Measurements from ENCODE around the gene RAC2. TPM values are rescaled to one million over a fixed set of nuclear protein-coding genes. Genes with fewer than 3 reads are reported as not detected.

The RAC2 gene
- total and polyA plus RNA-seq, 9 of the 15 experiments (the other 6 are each of a cell fraction or from before 2014, with no cell fraction given), result 22.7 to 103 (median 43.3) TPM

DNA sequence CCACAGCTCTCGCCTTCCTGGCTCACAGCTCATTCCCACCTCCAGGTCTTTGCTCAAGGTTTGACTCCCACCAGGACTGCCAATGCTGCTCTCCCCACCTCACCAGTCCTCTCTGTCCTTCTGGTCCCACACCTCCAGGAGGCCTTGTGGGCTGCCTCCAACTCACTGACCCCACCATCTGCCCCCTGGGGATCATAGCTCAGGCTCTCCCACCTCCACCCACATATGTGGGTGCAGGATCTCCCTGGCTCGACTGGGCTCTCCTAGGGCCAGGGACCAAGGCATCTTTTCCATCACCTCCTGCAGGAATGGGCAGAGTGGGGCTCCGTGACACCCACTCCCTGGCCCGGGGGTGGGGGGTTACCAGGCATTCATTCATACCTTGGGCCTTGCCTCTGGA, 18.0 kb downstream of the RAC2 start (continued):
- TF ChIP-seq KDM5B (IDR thresholded peaks at IDR 0.05; ENCODE audit: insufficient replicate concordance, low read depth, low read length), result no peak

DNA sequence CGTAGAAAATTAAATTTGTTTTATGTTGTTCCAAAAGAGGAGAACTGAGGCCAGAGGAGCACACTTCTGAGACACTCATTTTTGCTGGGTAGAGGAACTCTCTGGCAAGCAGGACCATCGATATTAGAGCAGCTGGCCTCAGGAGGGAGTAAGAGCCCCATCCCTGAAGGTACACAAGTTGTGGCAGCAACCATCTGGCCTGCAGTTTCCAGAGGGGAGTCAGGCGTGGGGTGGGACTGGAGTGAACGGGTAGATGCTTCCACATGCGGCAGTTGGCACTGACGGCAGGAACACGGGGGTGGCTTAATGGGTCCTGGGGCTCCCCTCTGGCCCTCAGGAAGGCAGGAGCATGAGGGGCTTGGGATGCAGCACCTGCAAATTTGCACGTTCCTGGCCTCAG, 18.6 kb downstream of the RAC2 start:
- H2AFZ ChIP-seq (ENCODE audit: low read depth, low read length), result no peak overlapping the region
- TSS peak; percentile 85 for BruUV-seq (replicated peaks)
- intact Hi-C loops (cut with micrococcal nuclease), result no loop called here
- H4K20me1 ChIP-seq (replicated peaks; ENCODE audit: control insufficient read depth, insufficient read depth, low read length), result no peaks in the 10 kb centered on the region
- no peak overlapping the region for H3K9ac ChIP-seq (ENCODE audit: insufficient read depth in 1 of 2, low read depth in 2 of 2, low read length in 2 of 2)
- H3K4me2 ChIP-seq (ENCODE audit: insufficient read depth, low read length), result no peak overlapping the region
- ChIA-PET POLR2A (interaction anchor here (0.6 to 1.6 kb wide), 3 partner anchors 9 to 650 kb away, joined by 3 to 4 read pairs (median 3); no protein-coding TSS in a partner anchor), CTCF (ENCODE audit: low intra/inter-chr PET ratio) (no interaction called here)
- DNase-seq (ENCODE audit: extremely low read depth in 1 of 4, low spot score in 3 of 4) (no peak), FAIRE-seq (no peak), ATAC-seq (no peak)
- peaks cover 12% of the 10 kb centered on the region for H3K79me2 ChIP-seq (ENCODE audit: control insufficient read depth, insufficient read depth, low read length)
- no peak overlapping the region for H3K27ac ChIP-seq (ENCODE audit: extremely low read depth, low read depth, low read length)
- 93% methylated on average over 4 of the region's 8 CpGs for WGBS (ENCODE audit: insufficient coverage, low coverage, missing lambda C conversion rate)
- H3K36me3 ChIP-seq (ENCODE audit: control insufficient read depth, insufficient read depth, low read length), result peaks cover 54% of the 10 kb centered on the region; the same call in 2 of the 3 replicates
- H3K4me1 ChIP-seq (replicated peaks in 1 of 2; ENCODE audit: control insufficient read depth in 2 of 2, insufficient read depth in 2 of 2, low read length in 2 of 2), result peaks cover 11 to 25% of the 10 kb centered on the region in 2 experiments
- in situ Hi-C loops (cut with MboI), result no loop called here
- no peaks in the 10 kb centered on the region for H3K9me3 ChIP-seq (replicated peaks; ENCODE audit: control insufficient read depth, insufficient read depth, low read depth, low read length)
- H3K27me3 ChIP-seq (ENCODE audit: control insufficient read depth in 2 of 2, insufficient read depth in 2 of 2, low read length in 2 of 2), result no peaks in the 10 kb centered on the region
- H3K9me1 ChIP-seq (ENCODE audit: control insufficient read depth, insufficient read depth, low read length), result no peaks in the 10 kb centered on the region
- TF ChIP-seq E2F5 (CRISPR knock-in tag; IDR thresholded peaks at IDR 0.05), result no peak
- no peak for TF ChIP-seq SMARCE1 (IDR thresholded peaks at IDR 0.05)
- TF ChIP-seq, protein P1, sequence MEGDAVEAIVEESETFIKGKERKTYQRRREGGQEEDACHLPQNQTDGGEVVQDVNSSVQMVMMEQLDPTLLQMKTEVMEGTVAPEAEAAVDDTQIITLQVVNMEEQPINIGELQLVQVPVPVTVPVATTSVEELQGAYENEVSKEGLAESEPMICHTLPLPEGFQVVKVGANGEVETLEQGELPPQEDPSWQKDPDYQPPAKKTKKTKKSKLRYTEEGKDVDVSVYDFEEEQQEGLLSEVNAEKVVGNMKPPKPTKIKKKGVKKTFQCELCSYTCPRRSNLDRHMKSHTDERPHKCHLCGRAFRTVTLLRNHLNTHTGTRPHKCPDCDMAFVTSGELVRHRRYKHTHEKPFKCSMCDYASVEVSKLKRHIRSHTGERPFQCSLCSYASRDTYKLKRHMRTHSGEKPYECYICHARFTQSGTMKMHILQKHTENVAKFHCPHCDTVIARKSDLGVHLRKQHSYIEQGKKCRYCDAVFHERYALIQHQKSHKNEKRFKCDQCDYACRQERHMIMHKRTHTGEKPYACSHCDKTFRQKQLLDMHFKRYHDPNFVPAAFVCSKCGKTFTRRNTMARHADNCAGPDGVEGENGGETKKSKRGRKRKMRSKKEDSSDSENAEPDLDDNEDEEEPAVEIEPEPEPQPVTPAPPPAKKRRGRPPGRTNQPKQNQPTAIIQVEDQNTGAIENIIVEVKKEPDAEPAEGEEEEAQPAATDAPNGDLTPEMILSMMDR (IDR thresholded peaks at IDR 0.05 in 2 of 3, conservative IDR thresholded peaks at IDR 0.05 in 1 of 3; ENCODE audit: insufficient read depth in 2 of 3, low read depth in 1 of 3, low read length in 3 of 3), result peak; percentile 16 to 36 (median 29); a peak in 3 of 6 replicates
- no peak for TF ChIP-seq ZNF134 (CRISPR knock-in tag; conservative IDR thresholded peaks at IDR 0.05)
- no peak for TF ChIP-seq MED1 (CRISPR knock-in tag; IDR thresholded peaks at IDR 0.05; ENCODE audit: borderline replicate concordance)
- no peak for TF ChIP-seq ETV6 (IDR thresholded peaks at IDR 0.05; ENCODE audit: borderline replicate concordance in 1 of 2, low read depth in 2 of 2, low read length in 1 of 2)
- no peak for TF ChIP-seq ETV6 (CRISPR knock-in tag; IDR thresholded peaks at IDR 0.05; ENCODE audit: borderline replicate concordance)
- no peak overlapping the region for H3K4me3 ChIP-seq

All from K562 (cell line).